ENCODE measurements around the gene LRRC74A.
"Not testable (repeated sequence)": the region's sequence is repeated elsewhere in the genome, so short reads cannot be mapped to it uniquely, and the experiment has no call there.

The LRRC74A gene

GRCh38 chr14:76898006-76898405, 71.8 kb downstream of the LRRC74A start:
- DNase-seq = not testable (repeated sequence)

GRCh38 chr14:76900682-76901081, 74.5 kb downstream of the LRRC74A start:
- peak; percentile 28 for DNase-seq

GRCh38 chr14:76901171-76902055, 75.2 kb downstream of the LRRC74A start:
- DNase-seq = peak; percentile 88

GRCh38 chr14:76902591-76902990, 76.4 kb downstream of the LRRC74A start:
- DNase-seq = no peak

- DNase-seq = peak; percentile 84
Observed at GRCh38 chr14:76904100-76904739, 78.0 kb downstream of the LRRC74A start.

GRCh38 chr14:76904740-76905569, 78.7 kb downstream of the LRRC74A start:
- DNase-seq = peak; percentile 99

- DNase-seq = no peak
Observed at GRCh38 chr14:76908834-76909233, 82.6 kb downstream of the LRRC74A start.

GRCh38 chr14:76909266-76909665, 83.1 kb downstream of the LRRC74A start:
- no peak for DNase-seq

- no peak for DNase-seq
Observed at GRCh38 chr14:76910371-76910890, 84.2 kb downstream of the LRRC74A start.

- no peak for DNase-seq
Observed at GRCh38 chr14:76911473-76911872, 85.3 kb downstream of the LRRC74A start.

- not testable (repeated sequence) for DNase-seq
Observed at GRCh38 chr14:76914533-76915081, 88.4 kb downstream of the LRRC74A start.

GRCh38 chr14:76916040-76916715, 90.0 kb downstream of the LRRC74A start:
- DNase-seq = no peak

GRCh38 chr14:76917158-76917596, 91.0 kb downstream of the LRRC74A start:
- DNase-seq = peak; percentile 84

- no peak for DNase-seq
Observed at GRCh38 chr14:76917745-76918255, 91.6 kb downstream of the LRRC74A start.

GRCh38 chr14:76918256-76918781, 92.1 kb downstream of the LRRC74A start:
- DNase-seq = peak; percentile 89

- peak; percentile 98 for DNase-seq
Observed at GRCh38 chr14:76918782-76919394, 92.7 kb downstream of the LRRC74A start.
